Measurements from ENCODE around the gene C1orf74.

DNA sequence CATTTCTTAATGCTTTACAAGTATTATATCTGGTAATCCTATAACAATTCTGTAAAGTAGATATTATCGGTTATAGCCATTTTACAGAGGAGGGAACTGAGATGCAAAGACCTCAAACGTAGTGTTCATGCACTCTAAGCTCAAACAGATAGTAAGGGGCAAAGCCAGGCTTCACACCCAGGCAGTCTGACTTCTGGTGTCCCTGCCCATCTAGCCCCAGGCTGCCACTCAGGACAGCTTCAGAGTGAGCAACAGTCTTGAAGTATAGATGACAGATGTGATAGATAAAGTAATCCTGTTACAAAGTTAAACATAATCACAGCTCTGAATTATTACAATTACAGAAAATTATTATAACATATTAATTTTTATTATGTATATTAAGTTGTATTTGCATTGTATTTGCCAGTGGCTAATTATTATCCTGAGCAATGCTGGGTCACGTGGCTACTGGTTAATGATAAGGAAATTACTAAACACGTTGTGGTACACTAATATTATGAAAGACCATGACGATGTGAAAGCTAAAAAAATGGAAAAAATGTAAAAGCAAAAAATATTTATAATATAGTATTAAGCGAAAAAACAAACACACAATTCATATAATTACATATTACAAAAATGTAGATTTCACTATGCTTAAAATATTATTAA is 34.6 kb downstream of the C1orf74 start:
- TF ChIP-seq, protein P1, sequence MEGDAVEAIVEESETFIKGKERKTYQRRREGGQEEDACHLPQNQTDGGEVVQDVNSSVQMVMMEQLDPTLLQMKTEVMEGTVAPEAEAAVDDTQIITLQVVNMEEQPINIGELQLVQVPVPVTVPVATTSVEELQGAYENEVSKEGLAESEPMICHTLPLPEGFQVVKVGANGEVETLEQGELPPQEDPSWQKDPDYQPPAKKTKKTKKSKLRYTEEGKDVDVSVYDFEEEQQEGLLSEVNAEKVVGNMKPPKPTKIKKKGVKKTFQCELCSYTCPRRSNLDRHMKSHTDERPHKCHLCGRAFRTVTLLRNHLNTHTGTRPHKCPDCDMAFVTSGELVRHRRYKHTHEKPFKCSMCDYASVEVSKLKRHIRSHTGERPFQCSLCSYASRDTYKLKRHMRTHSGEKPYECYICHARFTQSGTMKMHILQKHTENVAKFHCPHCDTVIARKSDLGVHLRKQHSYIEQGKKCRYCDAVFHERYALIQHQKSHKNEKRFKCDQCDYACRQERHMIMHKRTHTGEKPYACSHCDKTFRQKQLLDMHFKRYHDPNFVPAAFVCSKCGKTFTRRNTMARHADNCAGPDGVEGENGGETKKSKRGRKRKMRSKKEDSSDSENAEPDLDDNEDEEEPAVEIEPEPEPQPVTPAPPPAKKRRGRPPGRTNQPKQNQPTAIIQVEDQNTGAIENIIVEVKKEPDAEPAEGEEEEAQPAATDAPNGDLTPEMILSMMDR (IDR thresholded peaks at IDR 0.05; ENCODE audit: low read depth, low read length, missing input control), result no peak
- TF ChIP-seq TAF1 (conservative IDR thresholded peaks at IDR 0.05), result no peak
- TF ChIP-seq, protein P2, sequence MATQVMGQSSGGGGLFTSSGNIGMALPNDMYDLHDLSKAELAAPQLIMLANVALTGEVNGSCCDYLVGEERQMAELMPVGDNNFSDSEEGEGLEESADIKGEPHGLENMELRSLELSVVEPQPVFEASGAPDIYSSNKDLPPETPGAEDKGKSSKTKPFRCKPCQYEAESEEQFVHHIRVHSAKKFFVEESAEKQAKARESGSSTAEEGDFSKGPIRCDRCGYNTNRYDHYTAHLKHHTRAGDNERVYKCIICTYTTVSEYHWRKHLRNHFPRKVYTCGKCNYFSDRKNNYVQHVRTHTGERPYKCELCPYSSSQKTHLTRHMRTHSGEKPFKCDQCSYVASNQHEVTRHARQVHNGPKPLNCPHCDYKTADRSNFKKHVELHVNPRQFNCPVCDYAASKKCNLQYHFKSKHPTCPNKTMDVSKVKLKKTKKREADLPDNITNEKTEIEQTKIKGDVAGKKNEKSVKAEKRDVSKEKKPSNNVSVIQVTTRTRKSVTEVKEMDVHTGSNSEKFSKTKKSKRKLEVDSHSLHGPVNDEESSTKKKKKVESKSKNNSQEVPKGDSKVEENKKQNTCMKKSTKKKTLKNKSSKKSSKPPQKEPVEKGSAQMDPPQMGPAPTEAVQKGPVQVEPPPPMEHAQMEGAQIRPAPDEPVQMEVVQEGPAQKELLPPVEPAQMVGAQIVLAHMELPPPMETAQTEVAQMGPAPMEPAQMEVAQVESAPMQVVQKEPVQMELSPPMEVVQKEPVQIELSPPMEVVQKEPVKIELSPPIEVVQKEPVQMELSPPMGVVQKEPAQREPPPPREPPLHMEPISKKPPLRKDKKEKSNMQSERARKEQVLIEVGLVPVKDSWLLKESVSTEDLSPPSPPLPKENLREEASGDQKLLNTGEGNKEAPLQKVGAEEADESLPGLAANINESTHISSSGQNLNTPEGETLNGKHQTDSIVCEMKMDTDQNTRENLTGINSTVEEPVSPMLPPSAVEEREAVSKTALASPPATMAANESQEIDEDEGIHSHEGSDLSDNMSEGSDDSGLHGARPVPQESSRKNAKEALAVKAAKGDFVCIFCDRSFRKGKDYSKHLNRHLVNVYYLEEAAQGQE (IDR thresholded peaks at IDR 0.05), result no peak
- TF ChIP-seq, protein P3, sequence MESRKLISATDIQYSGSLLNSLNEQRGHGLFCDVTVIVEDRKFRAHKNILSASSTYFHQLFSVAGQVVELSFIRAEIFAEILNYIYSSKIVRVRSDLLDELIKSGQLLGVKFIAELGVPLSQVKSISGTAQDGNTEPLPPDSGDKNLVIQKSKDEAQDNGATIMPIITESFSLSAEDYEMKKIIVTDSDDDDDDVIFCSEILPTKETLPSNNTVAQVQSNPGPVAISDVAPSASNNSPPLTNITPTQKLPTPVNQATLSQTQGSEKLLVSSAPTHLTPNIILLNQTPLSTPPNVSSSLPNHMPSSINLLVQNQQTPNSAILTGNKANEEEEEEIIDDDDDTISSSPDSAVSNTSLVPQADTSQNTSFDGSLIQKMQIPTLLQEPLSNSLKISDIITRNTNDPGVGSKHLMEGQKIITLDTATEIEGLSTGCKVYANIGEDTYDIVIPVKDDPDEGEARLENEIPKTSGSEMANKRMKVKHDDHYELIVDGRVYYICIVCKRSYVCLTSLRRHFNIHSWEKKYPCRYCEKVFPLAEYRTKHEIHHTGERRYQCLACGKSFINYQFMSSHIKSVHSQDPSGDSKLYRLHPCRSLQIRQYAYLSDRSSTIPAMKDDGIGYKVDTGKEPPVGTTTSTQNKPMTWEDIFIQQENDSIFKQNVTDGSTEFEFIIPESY (IDR thresholded peaks at IDR 0.05), result no peak
- TF ChIP-seq, protein P4, sequence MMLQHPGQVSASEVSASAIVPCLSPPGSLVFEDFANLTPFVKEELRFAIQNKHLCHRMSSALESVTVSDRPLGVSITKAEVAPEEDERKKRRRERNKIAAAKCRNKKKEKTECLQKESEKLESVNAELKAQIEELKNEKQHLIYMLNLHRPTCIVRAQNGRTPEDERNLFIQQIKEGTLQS (IDR thresholded peaks at IDR 0.05), result no peak
- TF ChIP-seq RAD21 (IDR thresholded peaks at IDR 0.05), result no peak
- no peak for TF ChIP-seq YY1 (IDR thresholded peaks at IDR 0.05)
- no peak for TF ChIP-seq JUND (IDR thresholded peaks at IDR 0.05)
- TF ChIP-seq SP1 (IDR thresholded peaks at IDR 0.05), result no peak
- no peak for TF ChIP-seq GABPA (IDR thresholded peaks at IDR 0.05 in 1 of 2, conservative IDR thresholded peaks at IDR 0.05 in 1 of 2)
